Measurements from ENCODE around the gene SNX32. TPM values are rescaled to one million over a fixed set of nuclear protein-coding genes. Genes with fewer than 3 reads are reported as not detected.

Gene SNX32
- total RNA-seq, 4 donors from 2014 or later: 0.45 TPM; not detected in 3

- no peak for DNase-seq
- H3K27me3 ChIP-seq: no peaks in the 10 kb centered on the region
- H3K4me3 ChIP-seq (replicated peaks in 1 of 3): no peak overlapping the region
- H3K36me3 ChIP-seq: peaks cover 25 to 27% of the 10 kb centered on the region in 2 donors
- 76 to 83% methylated on average over 18 to 20 of the region's 20 CpGs for WGBS, 2 donors
- H3K27ac ChIP-seq: no peak overlapping the region
- no peak for TF ChIP-seq CTCF (IDR thresholded peaks at IDR 0.05)
- TF ChIP-seq POLR2A (IDR thresholded peaks at IDR 0.05): no peak
- no peaks in the 10 kb centered on the region for H3K9me3 ChIP-seq
- H3K4me1 ChIP-seq: peaks cover 0 to 4% of the 10 kb centered on the region in 2 donors
- intact Hi-C loops (cut with DNase I): no loop called here
Observed at GRCh38 chr11:65850217-65851082, 16.7 kb downstream of the SNX32 start.

GRCh38 chr11:65851083-65851579 lies 17.4 kb downstream of the SNX32 start:
- no peak for TF ChIP-seq POLR2A (IDR thresholded peaks at IDR 0.05)
- TF ChIP-seq CTCF (IDR thresholded peaks at IDR 0.05): peak in 3 of 6 experiments; percentile 10 to 21 (median 15)

GRCh38 chr11:65851811-65852507 lies 18.2 kb downstream of the SNX32 start:
- DNase-seq: no peak
- H3K36me3 ChIP-seq: peaks cover 32 to 34% of the 10 kb centered on the region in 2 donors
- WGBS, 2 donors: 89 to 92% methylated on average over 10 of the region's 10 CpGs
- H3K4me1 ChIP-seq: peaks cover 4 to 15% of the 10 kb centered on the region in 2 donors
- no peaks in the 10 kb centered on the region for H3K9me3 ChIP-seq
- H3K4me3 ChIP-seq (replicated peaks in 1 of 3): no peak overlapping the region
- intact Hi-C loops (cut with DNase I): no loop called here
- no peak for TF ChIP-seq CTCF (IDR thresholded peaks at IDR 0.05)
- no peak for TF ChIP-seq POLR2A (IDR thresholded peaks at IDR 0.05)
- H3K27ac ChIP-seq: no peak overlapping the region
- no peaks in the 10 kb centered on the region for H3K27me3 ChIP-seq

More at GRCh38 chr11:65851083-65851579, 17.4 kb downstream of the SNX32 start:
- no peak for DNase-seq
- Histone ChIP-seq H3K4me3 (replicated peaks in 1 of 3) (no peak overlapping the region), H3K4me1 (peaks cover 0 to 10% of the 10 kb centered on the region in 2 donors), H3K9me3 (no peaks in the 10 kb centered on the region), H3K27ac (no peak overlapping the region), H3K36me3 (peaks cover 32 to 34% of the 10 kb centered on the region in 2 donors), H3K27me3 (no peaks in the 10 kb centered on the region)
- WGBS, 2 donors: 80 to 89% methylated on average over 10 to 13 of the region's 14 CpGs
- intact Hi-C loops (cut with DNase I): no loop called here

- peaks cover 32 to 34% of the 10 kb centered on the region in 2 donors for H3K36me3 ChIP-seq
- H3K4me3 ChIP-seq (replicated peaks in 1 of 3): no peak overlapping the region
- TF ChIP-seq CTCF (IDR thresholded peaks at IDR 0.05) (no peak), POLR2A (IDR thresholded peaks at IDR 0.05) (no peak)
- H3K27me3 ChIP-seq: no peaks in the 10 kb centered on the region
- H3K9me3 ChIP-seq: no peaks in the 10 kb centered on the region
- WGBS, 2 donors: 94 to 95% methylated on average over 23 to 25 of the region's 33 CpGs
- DNase-seq: no peak
- intact Hi-C loops (cut with DNase I): no loop called here
- H3K4me1 ChIP-seq: peaks cover 4 to 15% of the 10 kb centered on the region in 2 donors
- no peak overlapping the region for H3K27ac ChIP-seq
Observed at GRCh38 chr11:65852508-65853245, 18.9 kb downstream of the SNX32 start.
